Neural progenitor cell (in vitro differentiated cells): ENCODE data around the gene CHADL.

Source experiments
- CTCF ChIP-seq: fragments of 200-600 bp; sonication (generic); IDR thresholded peaks from 2 replicates; pipeline ENCODE4 v1.5.1; 2017; ENCODE audit warnings: antibody characterized with exemption, mild to moderate bottlenecking
- EZH2 ChIP-seq: fragments of 200-600 bp; sonication (generic); IDR thresholded peaks from 2 replicates; pipeline ENCODE4 v1.6.1; 2017; ENCODE audit warnings: antibody characterized with exemption, mild to moderate bottlenecking, moderate library complexity

GRCh38 chr22:41203118-41203517 is 37.6 kb downstream of the CHADL start:
- no peak for TF ChIP-seq CTCF
- no peak for TF ChIP-seq EZH2
